CD4-positive, CD25-positive, alpha-beta regulatory T cell (primary cell): Measurements from ENCODE around the gene OOSP3. TPM values are rescaled to one million over a fixed set of nuclear protein-coding genes. Genes with fewer than 3 reads are reported as not detected.

Experiments
- ATAC-seq, 2 donors: fragments of 150-1000 bp; cut with Tn5 transposase; one replicate each; pipeline ENCODE4 v1.10.0; 2021; ENCODE audit warnings: low read depth in 2 of 2, moderate number of reproducible peaks in 2 of 2, moderate library complexity in 1 of 2
- DNase-seq, 3 donors: peaks; one replicate each; pipeline versions ENCODE4 v3.0.0 to v3.0.0-alpha.2; 2012 to 2022; ENCODE audit warnings: mixed read lengths in 1 of 3
- H3K27ac ChIP-seq: one replicate; pipeline ENCODE4 v1.7.0; 2013; ENCODE audit warnings: mild to moderate bottlenecking, low read length; ENCODE audit not compliant: insufficient read depth, poor library complexity, severe bottlenecking
- H3K27me3 ChIP-seq: one replicate; pipeline ENCODE4 v1.7.0; 2013; ENCODE audit warnings: low read length; ENCODE audit not compliant: control insufficient read depth, insufficient read depth
- H3K36me3 ChIP-seq: one replicate; pipeline ENCODE4 v1.7.0; 2013; ENCODE audit warnings: mild to moderate bottlenecking, low read length, moderate library complexity; ENCODE audit not compliant: control insufficient read depth, insufficient read depth
- H3K4me1 ChIP-seq: 2 replicates; pipeline ENCODE4 v1.7.0; 2013; ENCODE audit warnings: mild to moderate bottlenecking, low read length; ENCODE audit not compliant: insufficient read depth, control insufficient read depth, poor library complexity, severe bottlenecking
- H3K4me3 ChIP-seq: one replicate; pipeline ENCODE4 v1.7.0; 2013; ENCODE audit warnings: low read depth, mild to moderate bottlenecking, low read length, moderate library complexity
- H3K9me3 ChIP-seq, 2 experiments: 1 replicate in 1 of 2; 2 replicates in 1 of 2; pipeline ENCODE4 v1.7.0; 2013; ENCODE audit warnings: low read length in 2 of 2, mild to moderate bottlenecking in 1 of 2, moderate library complexity in 1 of 2; ENCODE audit not compliant: control insufficient read depth in 2 of 2
- H3K27ac Mint-ChIP-seq, 3 donors: one replicate each; pipeline ENCODE4 v1.8.0; 2020 to 2022; ENCODE audit warnings: mild to moderate bottlenecking in 3 of 3, mixed read lengths in 3 of 3, moderate library complexity in 2 of 3
- H3K27me3 Mint-ChIP-seq: one replicate; pipeline ENCODE4 v1.8.0; 2022; ENCODE audit warnings: mild to moderate bottlenecking, mixed read lengths
- H3K36me3 Mint-ChIP-seq: one replicate; pipeline ENCODE4 v1.8.0; 2020; ENCODE audit warnings: mixed read lengths
- H3K4me1 Mint-ChIP-seq, 4 donors: one replicate each; pipeline ENCODE4 v1.8.0; 2020 to 2022; ENCODE audit warnings: mixed read lengths in 4 of 4, mild to moderate bottlenecking in 1 of 4
- H3K4me3 Mint-ChIP-seq, 4 donors: one replicate each; pipeline ENCODE4 v1.8.0; 2020 to 2022; ENCODE audit warnings: mild to moderate bottlenecking in 4 of 4, mixed read lengths in 4 of 4, moderate library complexity in 3 of 4
- H3K9me3 Mint-ChIP-seq, 7 donors: one replicate each; pipeline ENCODE4 v1.8.0; 2020 to 2022; ENCODE audit warnings: mixed read lengths in 7 of 7, mild to moderate bottlenecking in 3 of 7, moderate library complexity in 2 of 7
- polyA plus RNA-seq, 4 donors: library from polyadenylated mRNA; unstranded; fragments of 300-500 nt; fragmentation: Illumina TruSeq; gene quantifications; one replicate each; pipeline ENCODE4 v1.2.3, GENCODE V29; 2021
- total RNA-seq: library from RNA; stranded (reverse); gene quantifications from one replicate; pipeline ENCODE4 v1.2.3, GENCODE V29; 2022

OOSP3 gene, protein sequence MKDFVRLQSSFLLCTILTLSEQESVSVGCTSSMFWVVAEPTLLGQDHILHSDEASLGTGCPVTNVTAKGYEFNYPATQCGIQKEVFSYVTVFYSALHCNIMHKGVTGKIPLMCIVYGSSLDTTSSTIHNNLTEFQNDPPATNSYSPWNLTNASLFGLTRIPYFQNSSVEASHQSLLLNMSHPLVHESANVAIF
- total RNA-seq: not detected
- not detected for polyA plus RNA-seq

- H3K27me3 ChIP-seq: peaks cover 2% of the 10 kb centered on the region
- H3K9me3 Mint-ChIP-seq: peaks cover 0 to 2% (median 0%) of the 10 kb centered on the region in 7 donors
- H3K4me3 ChIP-seq: no peak within 1 kb of the TSS
- no peaks in the 10 kb centered on the region for H3K36me3 ChIP-seq
- H3K27ac Mint-ChIP-seq: no peak within 1 kb of the TSS
- no peaks in the 10 kb centered on the region for H3K9me3 ChIP-seq
- no peak within 1 kb of the TSS for H3K27ac ChIP-seq
- peaks cover 13% of the 10 kb centered on the region for H3K27me3 Mint-ChIP-seq
- no peaks in the 10 kb centered on the region for H3K4me1 ChIP-seq
- H3K36me3 Mint-ChIP-seq: no peaks in the 10 kb centered on the region
- ATAC-seq: no peak
- H3K4me3 Mint-ChIP-seq: no peak within 1 kb of the TSS
- H3K4me1 Mint-ChIP-seq: no peaks in the 10 kb centered on the region
- no peak for DNase-seq
Measured at GRCh38 chr11:59878575-59878974, at the start of gene OOSP3. OOSP3 (plus strand) TSS chr11:59878782; CDS start chr11:59878809, 27 bp downstream.

DNA sequence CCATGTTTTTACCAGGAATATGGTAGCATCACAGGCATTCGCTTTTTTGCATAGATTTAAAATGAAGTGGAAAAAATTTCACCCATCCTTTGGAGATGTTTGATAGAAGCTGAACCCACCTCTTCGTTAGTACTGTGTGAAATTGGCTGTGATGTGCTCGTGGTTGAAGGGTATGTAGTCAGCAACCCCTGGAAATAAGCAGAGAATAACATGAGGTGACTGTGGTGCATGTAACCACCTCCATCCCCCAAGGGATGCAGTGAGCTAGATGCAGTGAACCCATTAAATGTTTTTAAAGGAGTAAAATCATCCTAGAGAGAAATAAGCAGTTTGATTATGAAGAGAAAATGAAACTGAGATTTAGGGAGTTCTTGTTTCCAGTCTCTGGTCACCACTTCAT, 49.2 kb upstream of the OOSP3 start:
- no peak for DNase-seq
- no peaks in the 10 kb centered on the region for H3K4me1 ChIP-seq
- no peak overlapping the region for H3K4me3 ChIP-seq
- Mint-ChIP-seq H3K4me1 (no peaks in the 10 kb centered on the region), H3K4me3 (no peak overlapping the region), H3K9me3 (no peaks in the 10 kb centered on the region), H3K36me3 (no peaks in the 10 kb centered on the region), H3K27me3 (peaks cover 4% of the 10 kb centered on the region), H3K27ac (no peak overlapping the region)
- no peaks in the 10 kb centered on the region for H3K27me3 ChIP-seq
- no peak for ATAC-seq
- H3K9me3 ChIP-seq: no peaks in the 10 kb centered on the region
- H3K36me3 ChIP-seq: no peaks in the 10 kb centered on the region
- no peak overlapping the region for H3K27ac ChIP-seq

DNA sequence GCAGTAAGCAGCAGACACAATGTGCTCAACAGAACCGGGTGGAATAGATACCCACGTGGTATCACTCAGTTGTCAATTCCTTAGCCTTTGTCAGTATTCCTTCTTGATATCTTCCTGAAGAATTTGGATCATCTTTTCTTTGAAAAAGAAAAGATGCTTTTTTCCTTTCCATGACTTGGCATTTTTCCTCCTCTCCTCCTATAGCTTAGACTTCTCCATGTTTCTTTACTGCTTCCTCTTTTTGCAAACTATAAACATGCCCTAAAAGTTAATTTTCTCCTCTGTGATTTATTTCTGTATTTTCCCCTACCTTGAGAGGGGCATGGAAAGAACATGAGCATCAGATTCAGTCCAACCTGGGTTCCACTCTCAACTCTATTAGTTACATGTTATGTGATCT, 45.0 kb upstream of the OOSP3 start:
- Histone ChIP-seq H3K36me3 (no peaks in the 10 kb centered on the region), H3K27me3 (peaks cover 2% of the 10 kb centered on the region), H3K4me3 (no peak overlapping the region), H3K4me1 (no peaks in the 10 kb centered on the region), H3K27ac (no peak overlapping the region), H3K9me3 (no peaks in the 10 kb centered on the region)
- no peak for ATAC-seq
- H3K4me1 Mint-ChIP-seq: no peaks in the 10 kb centered on the region
- peaks cover 5% of the 10 kb centered on the region for H3K27me3 Mint-ChIP-seq
- H3K9me3 Mint-ChIP-seq: no peaks in the 10 kb centered on the region
- no peak overlapping the region for H3K27ac Mint-ChIP-seq
- DNase-seq: no peak
- H3K36me3 Mint-ChIP-seq: no peaks in the 10 kb centered on the region
- H3K4me3 Mint-ChIP-seq: no peak overlapping the region

DNA sequence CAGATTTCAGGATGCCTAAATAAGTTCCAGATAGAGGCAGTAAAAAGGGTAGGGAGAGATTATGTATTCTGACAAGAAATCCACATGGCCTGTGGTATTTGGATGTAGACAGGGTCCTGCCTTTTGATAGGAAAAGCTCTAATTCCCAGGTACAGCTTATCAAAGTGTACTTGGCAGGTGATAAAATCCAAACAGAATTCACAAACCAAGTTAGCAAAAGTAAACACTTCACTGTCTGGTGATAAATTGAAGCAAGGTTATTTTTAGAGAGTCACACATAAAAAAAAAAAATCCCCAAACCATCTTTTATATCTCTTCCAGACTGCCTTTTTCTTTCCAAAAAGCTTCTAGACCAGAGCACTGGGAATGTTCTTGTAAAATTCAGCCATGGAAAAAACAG, 39.0 kb upstream of the OOSP3 start:
- Histone ChIP-seq H3K4me3 (no peak overlapping the region), H3K27me3 (peaks cover 2% of the 10 kb centered on the region), H3K9me3 (no peaks in the 10 kb centered on the region), H3K36me3 (no peaks in the 10 kb centered on the region), H3K27ac (no peak overlapping the region), H3K4me1 (no peaks in the 10 kb centered on the region)
- ATAC-seq: no peak
- Mint-ChIP-seq H3K4me3 (no peak overlapping the region), H3K27ac (no peak overlapping the region), H3K9me3 (no peaks in the 10 kb centered on the region), H3K4me1 (no peaks in the 10 kb centered on the region), H3K27me3 (peaks cover 5% of the 10 kb centered on the region), H3K36me3 (no peaks in the 10 kb centered on the region)
- no peak for DNase-seq

- Histone ChIP-seq H3K27ac (no peak overlapping the region), H3K9me3 (no peaks in the 10 kb centered on the region), H3K27me3 (peaks cover 2% of the 10 kb centered on the region), H3K4me3 (no peak overlapping the region), H3K36me3 (no peaks in the 10 kb centered on the region), H3K4me1 (no peaks in the 10 kb centered on the region)
- DNase-seq: no peak
- ATAC-seq: no peak
- Mint-ChIP-seq H3K9me3 (peaks cover 0 to 3% (median 0%) of the 10 kb centered on the region in 7 donors), H3K4me1 (no peaks in the 10 kb centered on the region), H3K27ac (no peak overlapping the region), H3K27me3 (peaks cover 5% of the 10 kb centered on the region), H3K36me3 (no peaks in the 10 kb centered on the region), H3K4me3 (no peak overlapping the region)
Measured at GRCh38 chr11:59841514-59841913, 37.1 kb upstream of the OOSP3 start.

DNA sequence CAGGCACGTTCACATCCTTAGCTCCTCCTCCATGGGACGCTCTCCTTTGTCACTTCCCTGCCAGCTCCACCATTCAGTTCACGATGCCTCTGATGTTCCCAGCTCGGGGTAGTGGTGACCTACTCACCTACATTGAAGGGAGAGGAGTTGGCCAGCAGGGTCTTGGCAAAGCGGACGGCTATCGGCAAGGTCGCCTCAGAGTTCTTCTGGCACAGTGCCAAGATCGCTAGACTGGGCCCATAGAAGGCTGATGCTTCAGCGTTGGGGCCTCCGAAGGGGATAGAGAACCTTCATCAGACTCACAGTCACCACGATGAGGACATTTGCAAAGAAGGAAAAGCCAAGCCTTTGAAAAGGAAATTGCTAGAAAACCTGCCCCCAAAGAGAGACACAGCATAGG, 36.3 kb upstream of the OOSP3 start:
- no peak overlapping the region for H3K4me3 Mint-ChIP-seq
- ATAC-seq (no peak), DNase-seq (no peak)
- Histone ChIP-seq H3K27ac (no peak overlapping the region), H3K4me1 (no peaks in the 10 kb centered on the region), H3K36me3 (no peaks in the 10 kb centered on the region), H3K27me3 (no peaks in the 10 kb centered on the region), H3K9me3 (no peaks in the 10 kb centered on the region), H3K4me3 (no peak overlapping the region)
- no peaks in the 10 kb centered on the region for H3K4me1 Mint-ChIP-seq
- H3K36me3 Mint-ChIP-seq: no peaks in the 10 kb centered on the region
- H3K27me3 Mint-ChIP-seq: peaks cover 5% of the 10 kb centered on the region
- H3K27ac Mint-ChIP-seq: no peak overlapping the region
- peaks cover 0 to 3% (median 0%) of the 10 kb centered on the region in 7 donors for H3K9me3 Mint-ChIP-seq

DNA sequence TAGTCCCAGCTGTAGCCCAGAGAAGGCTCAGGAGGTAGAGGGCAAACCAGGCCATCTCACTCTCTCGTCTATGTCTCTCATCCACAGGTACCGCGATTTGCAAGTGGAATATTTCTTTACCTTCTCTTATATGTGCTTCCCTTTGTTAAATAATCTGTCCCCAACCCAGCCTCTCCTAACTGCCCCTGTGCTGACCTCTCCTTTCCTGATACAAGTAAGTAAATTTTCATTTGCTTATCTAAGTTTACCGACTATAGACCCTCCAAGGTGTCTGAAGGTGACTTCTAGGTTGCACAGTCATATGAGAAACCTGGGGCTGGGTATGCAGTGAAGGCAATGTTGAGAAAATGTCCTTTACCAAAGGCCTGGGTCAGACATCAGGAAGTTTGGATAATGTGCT, 33.2 kb upstream of the OOSP3 start, which contains the start of gene CBLIF:
Gene CBLIF, minus strand, starts transcription at position 101 of the 400 bp plus-strand sequence. Its CDS starts 46 bp downstream, at position 55.
- Histone ChIP-seq H3K4me3 (no peak within 1 kb of the TSS), H3K4me1 (no peaks in the 10 kb centered on the region), H3K9me3 (no peaks in the 10 kb centered on the region), H3K36me3 (no peaks in the 10 kb centered on the region), H3K27ac (no peak within 1 kb of the TSS), H3K27me3 (no peaks in the 10 kb centered on the region)
- DNase-seq: no peak
- Mint-ChIP-seq H3K9me3 (peaks cover 0 to 5% (median 0%) of the 10 kb centered on the region in 7 donors), H3K36me3 (no peaks in the 10 kb centered on the region), H3K27ac (no peak within 1 kb of the TSS), H3K27me3 (no peaks in the 10 kb centered on the region), H3K4me1 (no peaks in the 10 kb centered on the region), H3K4me3 (no peak within 1 kb of the TSS)
- no peak for ATAC-seq

GRCh38 chr11:59846556-59846955, 32.0 kb upstream of the OOSP3 start:
- H3K27ac ChIP-seq: no peak overlapping the region
- H3K9me3 Mint-ChIP-seq: peaks cover 0 to 5% (median 0%) of the 10 kb centered on the region in 7 donors
- no peaks in the 10 kb centered on the region for H3K4me1 ChIP-seq
- ATAC-seq: no peak
- no peak overlapping the region for H3K4me3 Mint-ChIP-seq
- H3K27me3 Mint-ChIP-seq: no peaks in the 10 kb centered on the region
- no peaks in the 10 kb centered on the region for H3K36me3 ChIP-seq
- no peak overlapping the region for H3K4me3 ChIP-seq
- no peaks in the 10 kb centered on the region for H3K9me3 ChIP-seq
- DNase-seq: no peak
- H3K27me3 ChIP-seq: no peaks in the 10 kb centered on the region
- no peaks in the 10 kb centered on the region for H3K36me3 Mint-ChIP-seq
- no peaks in the 10 kb centered on the region for H3K4me1 Mint-ChIP-seq
- no peak overlapping the region for H3K27ac Mint-ChIP-seq
